Measurements from ENCODE around the gene GAB2.

- TF ChIP-seq CTCF (conservative IDR thresholded peaks at IDR 0.05) (no peak), ZFX (IDR thresholded peaks at IDR 0.05) (no peak)
These were observed 118.5 kb downstream of the GAB2 start for GRCh38 chr11:78299000-78299710.
